GM19043 (cell line): ENCODE results near the gene GJA5.
"Not testable (repeated sequence)": the region's sequence is repeated elsewhere in the genome, so short reads cannot be mapped to it uniquely, and the experiment has no call there.

Experiments used
- ATAC-seq: cut with Tn5 transposase; IDR thresholded peaks from one replicate; pipeline ENCODE4 v1.9.1; 2021; ENCODE audit warnings: low read depth; ENCODE audit not compliant: unreplicated experiment

The GJA5 gene

DNA sequence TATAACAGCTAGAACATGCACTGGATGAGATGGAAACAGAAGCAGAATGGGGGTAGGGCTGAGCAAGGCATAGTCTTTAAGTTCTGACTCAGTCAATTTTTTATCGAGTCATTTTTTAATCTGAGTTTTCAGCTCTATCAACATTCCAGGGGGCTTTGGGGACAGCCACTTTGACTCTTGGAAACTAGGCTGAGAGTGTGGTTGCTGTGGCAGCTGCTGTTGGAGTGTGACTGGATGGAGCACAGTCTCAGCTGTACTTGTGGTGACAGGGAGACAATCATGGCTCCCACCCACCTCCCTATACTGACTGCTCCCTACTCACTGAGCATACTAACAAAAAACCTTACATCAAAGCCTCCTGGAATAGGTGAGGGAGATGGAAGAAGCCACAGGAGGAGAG lies 25.0 kb downstream of the GJA5 start:
- no peak for ATAC-seq

DNA sequence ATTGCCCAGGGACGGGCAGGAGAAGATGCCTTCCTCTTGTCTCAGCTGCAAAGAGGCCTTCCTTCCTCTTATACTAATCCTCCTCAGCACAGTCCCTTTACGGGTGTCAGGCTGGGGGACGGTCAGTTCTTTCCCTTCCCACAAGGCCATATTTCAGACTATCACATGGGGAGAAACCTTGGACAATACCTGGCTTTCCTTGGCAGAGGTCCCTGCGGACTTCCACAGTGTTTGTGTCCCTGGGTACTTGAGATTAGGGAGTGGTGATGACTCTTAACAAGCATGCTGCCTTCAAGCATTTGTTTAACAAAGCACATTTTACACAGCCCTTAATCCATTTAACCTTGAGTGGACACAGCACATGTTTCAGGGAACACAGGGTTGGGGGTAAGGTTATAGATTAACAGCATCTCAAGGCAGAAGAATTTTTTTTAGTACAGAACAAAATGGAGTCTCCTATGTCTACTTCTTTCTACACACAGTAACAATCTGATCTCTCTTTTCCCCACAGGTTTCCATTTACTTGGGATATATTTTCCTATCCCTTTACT lies 26.0 kb downstream of the GJA5 start:
- not testable (repeated sequence) for ATAC-seq

DNA sequence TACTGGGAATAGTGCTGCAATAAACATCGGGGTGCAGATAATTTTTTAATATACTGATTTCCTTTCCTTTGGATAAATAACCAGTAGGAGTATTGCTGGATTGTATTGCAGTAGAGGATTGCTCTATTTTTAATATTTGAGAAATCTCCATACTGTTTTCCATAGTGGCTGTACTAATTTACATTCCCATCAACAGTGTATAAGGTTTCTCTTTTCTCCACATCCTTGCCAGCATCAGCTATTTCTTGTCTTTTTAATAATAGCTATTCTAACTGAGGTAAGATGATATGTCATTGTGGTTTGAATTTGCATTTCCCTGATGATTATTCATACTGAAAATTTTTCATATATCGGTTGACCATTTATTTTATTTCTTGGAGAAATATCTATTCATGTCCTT lies 31.1 kb downstream of the GJA5 start:
- no peak for ATAC-seq

DNA sequence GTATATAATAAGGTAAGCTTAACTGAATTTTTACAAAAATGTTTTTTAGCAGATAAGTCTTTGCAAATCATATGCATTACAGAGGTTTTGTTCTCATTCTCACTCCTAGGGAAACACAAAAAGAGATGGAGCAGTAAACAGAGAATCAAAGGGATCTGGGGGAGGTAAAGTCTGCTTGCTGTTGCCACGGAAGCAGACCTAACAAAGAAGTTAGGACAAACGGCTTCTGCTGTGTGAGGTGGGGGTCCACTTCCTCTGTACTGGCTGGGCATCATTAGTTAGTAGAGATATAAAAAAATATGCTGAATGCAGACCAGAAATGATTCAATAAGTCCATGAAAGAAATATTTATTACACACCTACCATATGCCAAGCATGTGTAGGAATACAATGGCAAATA lies 34.2 kb downstream of the GJA5 start:
- ATAC-seq = no peak

DNA sequence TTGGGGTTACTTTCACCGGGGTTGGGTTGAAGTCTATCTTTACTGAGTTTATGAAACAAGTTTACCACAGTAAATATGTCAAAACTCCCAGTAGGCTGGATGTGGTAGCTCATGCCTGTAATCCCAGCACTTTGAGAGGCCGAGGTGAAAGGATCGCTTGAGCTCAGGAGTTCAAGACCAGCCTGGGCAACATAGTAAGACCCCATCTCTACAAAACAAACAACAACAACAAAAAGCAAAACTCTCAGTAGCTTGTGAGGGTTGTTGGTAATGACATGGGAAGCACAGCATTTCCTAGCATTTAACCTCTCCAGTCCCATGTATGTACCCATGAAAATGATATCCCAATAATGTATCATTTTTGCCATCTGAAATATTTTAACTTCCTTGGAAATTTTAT lies 34.7 kb downstream of the GJA5 start:
- no peak for ATAC-seq

DNA sequence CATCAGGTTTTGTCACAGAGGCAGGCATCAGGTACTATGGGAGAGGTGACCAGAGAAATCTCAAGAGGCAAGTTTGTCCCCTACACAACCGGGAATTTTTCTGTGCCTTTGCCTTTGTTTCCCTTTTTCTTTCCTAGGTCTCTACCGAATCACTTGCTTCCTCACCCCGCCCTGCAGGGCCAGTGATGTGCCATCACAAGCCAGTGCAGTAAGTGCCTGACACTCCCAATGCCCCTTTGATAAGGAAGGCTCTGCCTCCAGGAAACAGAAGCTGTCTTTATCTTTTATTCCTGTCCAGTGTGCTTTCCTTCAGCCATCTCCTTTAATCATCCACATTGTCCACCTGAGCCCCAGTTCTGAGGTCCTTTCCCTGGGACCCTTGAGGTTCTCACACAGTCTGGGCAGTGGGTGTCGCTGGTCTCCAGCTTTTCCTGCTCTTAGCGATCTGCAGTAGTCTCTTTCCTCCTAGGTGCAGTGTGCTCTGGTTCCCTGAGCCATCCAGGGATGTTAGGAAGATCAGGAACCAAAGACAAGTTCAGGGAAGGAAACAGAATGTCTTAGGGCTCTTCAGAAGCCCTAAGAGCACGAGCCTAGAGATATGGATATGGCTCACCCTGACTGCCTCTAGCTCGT lies 36.6 kb downstream of the GJA5 start:
- no peak for ATAC-seq

DNA sequence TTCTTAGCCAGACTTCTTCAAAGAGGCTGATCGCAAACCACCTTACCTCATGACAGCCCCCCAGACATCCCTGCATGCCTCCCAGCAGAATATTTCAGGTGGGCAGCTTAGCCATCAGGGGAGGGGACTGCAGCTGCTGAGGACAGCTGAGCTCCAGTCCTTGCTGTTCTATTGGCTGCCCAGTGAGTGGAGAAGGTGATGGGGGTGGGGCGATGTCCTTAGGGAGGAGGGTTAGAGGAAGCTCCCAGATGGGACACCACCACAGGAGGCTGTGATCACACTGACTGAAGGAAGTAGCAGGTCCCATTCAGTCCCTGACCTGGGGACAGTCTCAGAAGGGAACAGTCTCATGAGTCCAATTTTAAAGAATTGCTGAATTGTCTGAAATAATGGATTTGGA lies 38.3 kb downstream of the GJA5 start:
- ATAC-seq = no peak

DNA sequence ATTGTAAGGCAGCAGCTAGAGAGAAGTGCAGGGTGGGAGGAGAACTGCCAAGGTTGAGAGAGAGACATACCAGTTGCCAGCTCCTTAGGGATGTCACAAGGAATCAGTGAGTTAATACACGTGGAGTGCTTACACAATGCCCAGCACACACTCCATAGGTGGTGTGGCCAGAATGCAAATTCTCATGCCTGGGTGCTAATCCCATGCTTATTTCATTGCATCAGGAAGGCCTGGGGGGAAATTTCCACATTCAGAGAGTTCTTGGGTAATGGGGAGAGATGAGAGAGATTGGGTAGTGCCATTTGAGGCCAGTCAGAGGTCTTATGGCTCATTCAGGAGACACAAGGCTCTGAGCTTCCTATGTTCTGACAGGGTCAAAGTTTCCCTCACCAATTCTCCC lies 38.7 kb downstream of the GJA5 start:
- ATAC-seq = no peak

DNA sequence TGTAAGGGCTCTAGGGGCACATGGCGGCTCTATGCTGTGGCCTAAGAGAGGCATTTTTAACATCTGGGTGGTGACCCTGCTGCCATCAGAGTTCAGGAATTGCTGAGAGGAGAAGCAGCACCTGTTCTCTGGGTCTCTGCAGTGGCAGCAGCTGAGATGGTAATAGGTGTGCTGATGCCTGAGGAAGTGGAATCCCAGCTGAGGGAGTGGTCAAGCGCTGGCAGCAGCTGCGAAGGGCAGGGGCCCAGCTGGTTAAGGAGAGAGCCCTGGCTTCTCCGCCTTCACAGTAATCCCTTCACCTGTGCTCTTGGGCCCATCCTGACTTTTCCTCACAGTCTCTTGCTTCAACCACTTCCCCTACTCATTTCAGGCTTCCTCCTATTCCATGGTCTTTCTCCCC lies 39.8 kb downstream of the GJA5 start:
- ATAC-seq = no peak

DNA sequence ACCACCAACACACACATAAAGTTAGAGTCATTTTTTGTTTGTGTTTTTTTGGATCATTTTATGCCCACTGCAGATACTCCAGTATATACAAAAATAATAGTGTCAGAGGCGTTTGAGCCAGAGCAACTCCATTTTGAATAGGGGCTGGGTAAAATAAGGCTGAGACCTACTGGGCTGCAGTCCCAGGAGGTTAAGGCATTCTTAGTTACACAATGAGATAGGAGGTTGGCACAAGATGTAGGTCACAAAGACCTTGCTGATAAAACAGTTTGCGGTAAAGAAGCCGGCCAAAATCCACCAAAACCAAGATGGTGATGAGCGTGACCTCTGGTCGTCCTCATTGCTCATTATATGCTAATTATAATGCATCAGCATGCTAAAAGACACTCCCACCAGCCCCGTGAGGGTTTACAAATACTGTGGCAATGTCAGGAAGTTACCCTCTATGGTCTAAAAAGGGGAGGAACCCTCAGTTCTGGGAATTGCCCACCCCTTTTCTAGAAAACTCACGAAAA lies 40.6 kb downstream of the GJA5 start:
- no peak for ATAC-seq

DNA sequence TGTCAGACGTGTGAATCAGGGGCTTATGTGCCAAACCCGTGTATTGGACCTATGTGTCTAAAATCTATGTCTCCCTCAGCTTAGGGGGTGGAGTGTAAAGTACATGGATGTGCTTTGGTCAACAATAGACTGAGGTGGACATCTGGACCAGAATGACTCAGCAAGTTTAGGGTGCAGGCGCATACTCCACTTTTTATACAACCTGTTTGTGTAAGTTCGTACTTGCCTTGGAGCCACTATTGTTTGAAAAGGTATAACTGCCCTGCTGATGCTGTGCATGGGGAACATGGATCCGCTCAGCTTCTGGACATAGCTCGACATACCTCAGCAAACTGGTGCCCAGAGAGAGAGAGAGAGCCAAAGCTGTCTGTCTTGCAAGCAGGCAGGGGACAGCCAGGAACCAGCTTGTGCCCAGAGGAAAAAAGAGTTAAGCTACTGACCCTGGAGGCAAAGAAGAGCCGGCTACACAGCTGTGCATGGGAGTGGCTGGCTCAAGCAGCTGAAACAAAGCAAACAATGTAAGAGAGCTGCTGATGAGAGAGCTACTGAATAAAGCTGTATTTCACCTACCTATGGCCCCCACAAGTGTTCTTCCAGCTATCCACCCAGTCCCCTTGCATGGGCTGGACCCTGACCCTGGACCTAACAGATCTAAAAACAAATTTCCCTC lies 41.2 kb downstream of the GJA5 start:
- ATAC-seq = no peak

DNA sequence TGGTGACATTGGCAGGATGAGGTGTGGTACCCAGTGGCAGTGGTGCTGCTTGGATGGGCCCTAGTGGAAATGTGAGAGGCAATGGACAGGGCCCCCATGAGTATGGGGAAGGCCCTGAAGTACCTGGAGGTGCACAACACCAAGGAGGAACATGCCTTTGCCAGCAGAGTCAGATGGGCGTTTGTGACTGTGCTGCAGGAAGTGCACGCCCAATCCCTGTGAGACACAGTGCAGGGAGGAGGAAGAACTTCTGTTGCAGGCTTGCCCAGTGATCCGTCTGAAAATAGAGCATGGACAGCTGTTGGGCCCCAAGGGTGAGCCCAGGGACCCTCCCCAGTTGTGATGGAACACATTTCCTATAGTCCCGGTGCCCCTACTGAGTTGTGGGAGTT lies 42.7 kb downstream of the GJA5 start:
- ATAC-seq = no peak

DNA sequence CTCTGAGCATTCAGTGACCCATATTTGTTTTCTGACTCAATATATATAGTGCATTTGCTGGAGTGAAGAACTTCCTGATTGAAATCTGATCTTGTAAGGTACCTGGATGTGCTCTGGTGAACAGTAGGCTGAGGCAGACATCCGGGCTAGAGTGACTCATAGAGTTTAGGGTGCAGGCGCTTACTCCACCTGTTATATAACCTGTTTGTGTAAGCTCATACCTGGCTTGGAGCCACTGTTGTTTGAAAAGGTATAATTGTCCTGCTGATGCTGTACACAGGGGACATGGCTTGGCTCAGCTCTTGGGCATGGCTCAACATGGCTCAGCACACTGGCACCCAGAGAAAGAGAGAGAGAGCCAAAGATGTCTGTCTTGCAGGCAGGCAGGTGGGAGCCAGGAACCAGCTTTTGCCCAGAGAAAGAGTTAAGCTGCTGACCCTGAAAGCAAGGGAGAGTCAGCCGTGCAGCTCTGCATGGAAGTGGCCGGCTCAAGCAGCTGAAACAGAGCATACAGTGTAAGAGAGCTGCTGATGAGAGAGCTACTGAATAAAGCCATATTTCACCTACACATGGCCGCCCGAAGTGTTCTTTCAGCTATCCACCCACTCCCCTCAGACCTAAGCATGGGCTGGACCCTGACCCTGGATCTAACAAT lies 43.2 kb downstream of the GJA5 start:
- no peak for ATAC-seq

DNA sequence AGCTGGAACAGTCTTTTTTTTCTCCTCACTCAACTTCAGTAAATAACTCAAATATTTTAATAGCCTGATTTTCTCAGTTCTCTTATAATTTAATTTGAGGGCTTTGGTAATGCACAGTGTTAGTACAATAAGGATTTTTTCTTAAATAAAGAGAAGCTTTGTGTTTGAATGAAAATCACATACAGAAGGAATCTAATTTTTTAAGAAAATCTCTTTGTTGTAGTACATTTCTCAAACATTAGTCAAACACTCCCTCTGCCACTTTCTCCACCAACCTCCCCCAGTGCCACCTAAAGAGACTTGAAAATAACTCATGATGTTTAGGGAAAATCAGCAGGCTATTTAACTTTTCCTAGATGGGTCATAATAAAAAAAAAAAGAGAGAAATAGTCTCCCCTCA lies 47.8 kb downstream of the GJA5 start:
- ATAC-seq = no peak
